Superior temporal gyrus (tissue), 1 donor: ENCODE data around the gene PTF1A.

ENCODE experiments used
- DNase-seq: peaks from one replicate; pipeline ENCODE4 v3.0.0-alpha.2; 2016; ENCODE audit errors: extremely low spot score

The PTF1A gene

GRCh38 chr10:23186697-23187096, 5.4 kb upstream of the PTF1A start:
- DNase-seq = no peak

- no peak for DNase-seq
These were observed 5.0 kb upstream of the PTF1A start for GRCh38 chr10:23187155-23187554.

DNA sequence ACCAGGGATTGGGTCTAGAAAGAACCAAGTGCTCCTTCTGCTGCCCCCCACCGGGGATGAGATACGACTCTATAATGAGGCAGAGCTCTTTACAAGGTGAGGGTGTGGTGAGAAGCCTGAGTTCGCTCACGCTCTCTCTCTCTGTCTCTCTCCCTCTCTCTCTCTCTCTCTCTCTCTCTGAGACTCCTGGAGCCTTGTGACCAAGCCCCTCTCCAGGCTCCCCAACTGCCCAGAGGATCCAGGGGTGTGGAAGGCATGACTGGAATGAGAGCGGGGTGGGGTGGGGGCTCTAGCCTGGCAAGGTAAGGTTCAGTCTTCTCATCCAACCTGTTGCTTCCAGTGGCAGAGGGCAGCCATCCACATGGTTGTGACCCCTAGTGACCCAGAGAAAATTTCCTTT, 3.1 kb upstream of the PTF1A start:
- DNase-seq = no peak

DNA sequence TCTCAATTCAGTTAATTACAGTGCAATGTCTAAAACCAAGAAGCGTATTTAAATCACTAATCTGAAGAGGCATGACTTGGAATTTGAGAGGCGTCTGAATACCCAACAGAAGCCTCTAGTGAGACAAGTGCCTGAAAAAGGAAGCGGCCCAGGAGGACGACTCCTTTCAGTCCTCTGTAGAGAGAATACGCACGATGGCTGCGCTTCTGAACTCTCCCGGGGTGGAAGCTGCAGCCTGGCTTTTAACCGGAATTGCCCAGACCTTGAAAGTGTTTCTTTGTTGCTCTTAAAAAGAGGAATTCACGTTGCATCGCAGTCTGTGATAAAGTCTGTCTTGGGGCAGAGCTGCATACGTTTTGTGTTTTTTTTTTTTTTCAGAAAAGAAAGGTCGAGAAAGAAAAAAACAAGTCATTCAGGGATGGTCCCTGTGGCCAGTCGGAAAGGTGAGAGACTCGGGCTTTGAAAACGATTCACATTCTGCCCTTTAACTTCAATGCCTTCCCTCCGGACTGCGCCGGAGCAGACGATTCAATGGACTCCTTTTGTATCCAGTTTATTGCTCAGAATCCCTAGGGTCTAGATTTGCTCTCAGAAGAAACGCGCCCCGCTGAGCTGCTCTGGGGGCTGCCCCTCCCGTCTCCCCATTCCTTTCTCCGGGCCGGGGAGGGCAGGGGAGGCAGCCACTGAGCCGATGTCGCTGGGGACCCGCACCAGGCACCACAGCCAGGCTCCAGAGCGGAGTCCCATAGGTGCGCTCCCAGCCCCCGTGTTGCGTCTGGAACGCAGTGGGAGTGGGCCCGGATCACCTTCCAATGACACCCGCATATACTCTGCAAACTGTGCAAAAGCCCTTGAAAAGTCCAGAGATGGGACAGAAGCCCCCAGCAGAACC, 994 bp upstream of the PTF1A start:
- DNase-seq = no peak

GRCh38 chr10:23192712-23193434, 761 bp downstream of the PTF1A start:
- no peak for DNase-seq

DNA sequence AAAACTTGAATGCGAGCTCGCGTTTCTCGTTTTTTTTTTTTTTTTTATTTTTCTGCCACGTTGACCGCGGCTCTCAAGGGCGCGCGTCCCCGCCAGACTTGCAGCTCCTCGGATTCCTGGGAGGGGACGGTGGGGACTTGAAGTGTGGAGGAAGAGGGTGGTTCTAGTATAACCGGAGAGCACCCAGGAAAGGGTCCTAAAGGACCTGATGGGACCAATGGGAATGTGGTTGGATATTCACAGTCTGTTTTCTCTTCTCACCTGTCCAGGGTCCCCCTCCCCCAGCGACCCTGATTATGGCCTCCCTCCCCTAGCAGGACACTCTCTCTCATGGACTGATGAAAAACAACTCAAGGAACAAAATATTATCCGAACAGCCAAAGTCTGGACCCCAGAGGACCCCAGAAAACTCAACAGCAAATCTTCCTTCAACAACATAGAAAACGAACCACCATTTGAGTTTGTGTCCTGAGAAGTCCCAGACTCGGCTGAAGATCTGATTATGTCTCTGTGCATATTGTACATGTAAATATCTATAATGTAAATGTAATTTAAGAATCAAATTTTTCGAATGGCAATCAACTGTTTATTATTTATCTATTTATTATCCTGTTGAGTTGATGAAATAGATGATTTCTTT, 1.4 kb downstream of the PTF1A start:
- DNase-seq = no peak

GRCh38 chr10:23194471-23194965, 2.4 kb downstream of the PTF1A start:
- no peak for DNase-seq

DNA sequence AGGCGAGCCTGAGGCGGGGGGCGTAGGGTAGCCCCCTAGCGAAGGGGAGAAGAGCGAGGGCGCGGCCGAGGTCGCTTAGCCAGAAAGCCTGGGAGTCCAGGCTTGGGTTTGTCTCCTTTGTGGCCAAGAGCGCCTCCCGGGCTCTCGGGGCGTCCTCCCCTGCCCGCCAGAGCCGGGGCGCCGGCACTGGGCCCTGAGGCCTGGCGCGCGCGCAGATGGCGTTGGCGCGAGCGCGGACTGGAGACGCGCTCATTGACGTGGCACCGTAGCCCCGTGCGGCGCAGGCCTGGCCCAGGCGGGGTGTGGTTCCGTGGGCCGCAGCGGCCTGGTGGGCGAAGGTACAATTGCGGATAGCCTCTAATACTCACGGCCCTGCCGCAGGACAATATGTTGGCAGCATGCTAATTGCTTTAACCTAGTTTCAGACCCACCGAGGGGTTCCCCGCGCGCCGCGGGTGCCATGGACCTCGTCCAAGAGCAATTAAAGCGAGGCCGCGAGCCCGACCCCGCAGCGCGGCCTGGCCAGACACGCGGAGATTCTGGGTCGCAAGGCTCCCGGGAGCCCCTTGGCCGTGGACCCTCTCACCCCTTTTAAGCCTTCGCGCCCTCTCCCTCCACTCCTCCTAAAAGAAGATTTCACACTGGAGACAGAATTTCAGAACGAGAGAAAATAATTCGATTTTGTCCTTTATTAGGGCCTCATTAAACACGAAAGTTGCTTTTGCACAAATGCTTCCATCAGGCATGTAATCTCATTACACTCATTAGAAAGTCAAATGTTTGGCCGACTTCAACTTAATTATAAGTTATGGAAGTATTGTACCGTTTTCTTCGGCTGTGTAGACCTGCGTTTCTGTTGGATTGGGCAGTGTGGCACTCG, 3.1 kb downstream of the PTF1A start:
- no peak for DNase-seq

DNA sequence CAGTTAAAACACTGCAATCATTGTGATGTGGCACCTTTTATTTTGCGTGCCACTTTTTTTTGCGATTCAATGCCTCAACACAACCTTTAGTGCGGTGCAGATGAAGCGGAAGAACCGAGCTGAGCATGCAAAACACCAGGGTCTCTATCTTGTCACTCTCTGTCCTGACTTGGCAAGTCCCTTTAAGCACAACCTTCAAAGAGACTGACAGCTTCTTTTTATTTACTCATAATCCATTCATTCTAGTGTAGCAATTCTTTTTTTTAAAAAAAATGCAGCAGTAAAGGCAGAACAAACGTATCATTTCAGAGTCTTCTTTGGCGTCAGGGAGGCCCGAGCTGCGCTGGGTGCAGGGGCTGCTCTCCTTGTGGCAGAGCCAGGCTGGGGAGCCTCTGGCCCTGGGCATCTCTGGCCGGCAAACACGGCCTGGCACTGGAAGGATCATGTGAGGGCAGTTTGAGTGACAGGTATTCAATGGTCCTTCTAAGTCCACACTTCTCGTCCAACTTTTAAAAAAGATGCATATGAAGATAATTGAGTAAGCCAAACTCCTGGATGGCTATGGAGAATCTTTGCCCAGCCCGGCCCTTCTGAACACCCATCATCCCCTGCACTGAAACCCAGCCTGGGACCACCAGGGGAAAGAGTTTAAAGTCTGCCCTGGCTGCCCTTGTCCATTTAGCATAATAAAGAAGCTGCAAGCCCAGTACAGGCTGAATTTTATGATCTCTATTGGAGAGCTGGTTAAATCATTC, 3.9 kb downstream of the PTF1A start:
- no peak for DNase-seq

- no peak for DNase-seq
These were observed 4.8 kb downstream of the PTF1A start for GRCh38 chr10:23196915-23197314.

DNA sequence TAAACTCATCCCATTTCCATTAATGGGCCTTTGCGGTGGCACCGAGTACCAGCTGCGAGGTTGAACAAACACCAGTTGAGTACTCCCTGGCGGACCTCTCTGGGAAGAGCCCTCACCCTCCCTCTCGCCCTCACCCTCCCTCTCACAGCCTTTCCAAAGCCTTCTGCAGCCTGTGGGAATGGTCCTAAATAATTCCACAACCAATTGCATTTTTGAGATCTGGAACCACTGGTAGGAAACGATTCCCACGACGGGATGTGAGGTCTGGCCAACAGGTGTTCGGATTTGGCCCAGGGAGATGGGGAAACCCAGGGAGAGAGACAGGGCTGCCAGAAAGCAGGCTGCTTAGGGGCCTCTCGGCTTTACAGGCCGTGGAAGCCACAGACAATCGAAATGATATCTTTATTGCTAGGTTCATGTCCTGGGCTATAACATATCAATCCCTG, 5.3 kb downstream of the PTF1A start:
- no peak for DNase-seq

DNA sequence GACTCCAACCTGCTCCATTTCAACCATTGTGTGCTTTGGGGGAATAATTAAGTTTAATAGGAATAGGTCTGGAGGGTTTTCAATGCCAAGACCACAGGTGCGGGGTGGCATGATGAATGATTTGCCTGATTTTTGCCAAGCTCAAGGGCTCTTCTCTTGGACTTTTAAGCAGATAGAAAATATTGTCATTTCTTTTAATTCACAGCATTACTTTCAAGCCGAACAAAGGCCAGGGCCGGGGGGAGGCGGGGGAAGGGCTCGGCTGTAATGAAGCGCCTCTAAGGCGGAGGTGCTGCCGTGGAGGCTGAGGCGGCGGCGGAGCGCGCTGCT, 6.5 kb downstream of the PTF1A start:
- no peak for DNase-seq

DNA sequence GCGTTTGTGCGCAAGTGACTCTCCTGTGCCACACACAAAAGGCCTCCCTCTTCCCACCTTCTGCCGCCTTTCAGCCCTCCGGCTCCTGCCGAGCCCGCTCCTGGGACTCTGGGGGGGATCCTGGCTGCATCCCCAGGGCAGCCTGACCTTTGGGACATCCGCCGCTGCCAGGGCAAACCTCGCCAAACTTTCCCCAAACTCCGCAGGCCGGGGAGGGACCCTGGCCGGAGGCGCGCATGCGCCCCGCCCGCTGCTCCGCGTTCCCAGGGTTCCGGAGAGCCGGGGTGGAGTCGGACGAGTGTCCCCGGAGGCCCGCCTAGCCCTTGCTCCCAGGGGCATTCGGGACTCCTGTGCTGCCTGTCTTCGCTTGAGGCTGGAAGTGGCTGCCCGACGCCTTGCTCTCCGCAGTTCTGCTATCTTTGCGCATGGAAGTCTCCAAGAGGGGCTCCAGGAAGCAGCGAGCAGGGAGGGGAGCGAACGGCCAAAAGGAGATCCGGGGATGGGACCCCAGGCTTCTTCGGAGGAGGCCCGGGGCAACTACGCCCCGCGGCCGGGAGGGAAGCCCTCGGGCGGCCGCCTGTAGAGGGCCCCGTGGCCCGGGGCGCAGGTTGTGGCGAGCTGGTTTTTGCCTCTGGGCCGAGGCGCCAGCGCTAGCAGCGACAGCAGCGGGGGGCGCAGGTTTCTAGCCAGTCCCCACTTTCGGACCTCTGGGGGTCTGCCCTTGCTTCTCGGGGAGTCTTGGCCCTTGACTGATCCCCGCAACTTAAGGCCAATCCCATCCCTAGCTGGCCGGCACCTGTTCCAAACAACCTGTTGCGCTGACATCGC, 7.0 kb downstream of the PTF1A start:
- no peak for DNase-seq

GRCh38 chr10:23199768-23200511, 7.8 kb downstream of the PTF1A start:
- DNase-seq = no peak

GRCh38 chr10:23200586-23200985, 8.5 kb downstream of the PTF1A start:
- DNase-seq = no peak

DNA sequence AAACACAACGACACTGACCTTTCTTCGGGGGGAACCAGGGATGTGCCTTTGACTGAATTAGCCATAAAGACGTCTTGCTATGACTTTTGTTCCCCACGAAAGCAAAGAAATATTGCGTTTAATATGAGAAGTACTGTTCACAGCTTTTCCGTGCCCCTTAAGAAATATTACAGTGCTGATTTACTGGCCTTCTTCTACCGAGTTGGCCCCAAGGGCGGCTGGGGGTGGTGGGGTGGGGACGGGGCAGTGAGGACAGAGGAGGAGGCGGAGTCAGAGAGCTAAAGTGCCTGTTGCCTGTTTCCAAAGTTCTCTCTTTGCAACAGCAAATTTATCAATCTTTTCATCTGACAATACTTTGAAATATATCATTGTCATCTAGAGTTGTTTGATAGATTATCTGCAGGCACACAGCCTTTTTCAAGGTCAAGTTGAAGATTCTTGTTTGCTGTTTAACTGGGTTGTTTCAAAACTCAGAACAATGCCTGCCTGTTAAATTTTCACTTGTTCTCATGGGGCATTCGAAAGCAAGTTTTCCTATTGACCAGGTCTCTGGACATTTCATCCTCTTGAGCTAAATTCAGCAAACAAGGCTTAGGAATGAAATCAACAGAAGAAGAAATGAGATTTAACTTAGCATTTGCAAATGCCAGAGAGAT, 9.0 kb downstream of the PTF1A start:
- no peak for DNase-seq

DNA sequence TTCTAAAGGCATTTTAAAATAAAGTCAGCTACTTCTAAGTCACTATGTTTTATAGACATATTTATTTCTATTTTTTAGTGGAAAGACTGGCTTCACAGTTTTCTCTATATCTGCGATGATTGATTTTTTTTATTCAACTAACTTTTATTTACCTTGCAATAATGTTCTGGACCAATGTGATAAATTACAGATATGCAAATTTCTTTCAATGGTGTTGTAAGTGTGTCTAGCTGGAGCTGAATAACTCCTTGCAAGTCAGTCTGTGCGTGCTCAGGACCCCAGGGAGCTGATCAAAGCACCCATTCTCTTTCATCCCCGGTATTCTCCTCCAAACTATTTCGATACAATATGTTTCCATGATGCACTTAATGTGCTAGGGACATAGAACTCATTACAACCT, 9.7 kb downstream of the PTF1A start:
- DNase-seq = no peak

GRCh38 chr10:23202779-23203178, 10.7 kb downstream of the PTF1A start:
- DNase-seq = no peak
